ENCODE measurements around the gene IQSEC1. TPM values are rescaled to one million over a fixed set of nuclear protein-coding genes. Genes with fewer than 3 reads are reported as not detected.
A peak's percentile ranks its signal among the peaks of the same experiment; 100 is the strongest.

The IQSEC1 gene
- total RNA-seq, 1 donor from 2014 or later = 82.3 TPM

- DNase-seq (no peak), ATAC-seq (no peak)
- Histone ChIP-seq H3K4me1 (peaks cover 10% of the 10 kb centered on the region), H3K4me3 (no peak overlapping the region), H3K27ac (no peak overlapping the region), H3K9me3 (no peaks in the 10 kb centered on the region), H3K27me3 (ENCODE audit: low read depth) (no peaks in the 10 kb centered on the region), H3K36me3 (no peaks in the 10 kb centered on the region)
- TF ChIP-seq CTCF (IDR thresholded peaks at IDR 0.05) = no peak
- intact Hi-C loops (cut with DNase I) = no loop called here
Measured at GRCh38 chr3:13023971-13024764, 49.1 kb downstream of the IQSEC1 start.

GRCh38 chr3:13023235-13023970 is 49.8 kb downstream of the IQSEC1 start:
- intact Hi-C loops (cut with DNase I) = no loop called here
- peaks cover 15% of the 10 kb centered on the region for H3K4me1 ChIP-seq
- no peaks in the 10 kb centered on the region for H3K27me3 ChIP-seq (ENCODE audit: low read depth)
- H3K4me3 ChIP-seq = no peak overlapping the region
- H3K27ac ChIP-seq = no peak overlapping the region
- H3K36me3 ChIP-seq = no peaks in the 10 kb centered on the region
- no peak for ATAC-seq
- no peak for TF ChIP-seq CTCF (IDR thresholded peaks at IDR 0.05)
- H3K9me3 ChIP-seq = no peaks in the 10 kb centered on the region
- peak; percentile 31 for DNase-seq

- DNase-seq (peak; percentile 50), ATAC-seq (peak; percentile 25 to 26)
- H3K27ac ChIP-seq = no peak overlapping the region
- no peaks in the 10 kb centered on the region for H3K36me3 ChIP-seq
- peaks cover 22% of the 10 kb centered on the region for H3K4me1 ChIP-seq
- TF ChIP-seq CTCF (IDR thresholded peaks at IDR 0.05) = no peak
- H3K27me3 ChIP-seq (ENCODE audit: low read depth) = no peaks in the 10 kb centered on the region
- intact Hi-C loops (cut with DNase I) = no loop called here
- H3K4me3 ChIP-seq = peak overlapping the region; percentile 11
- no peaks in the 10 kb centered on the region for H3K9me3 ChIP-seq
Measured at GRCh38 chr3:13022348-13023234, 50.6 kb downstream of the IQSEC1 start.

GRCh38 chr3:13021141-13022114 is 51.8 kb downstream of the IQSEC1 start:
- TF ChIP-seq CTCF (IDR thresholded peaks at IDR 0.05) = no peak
- H3K4me1 ChIP-seq = peaks cover 34% of the 10 kb centered on the region
- no peak overlapping the region for H3K27ac ChIP-seq
- no peaks in the 10 kb centered on the region for H3K27me3 ChIP-seq (ENCODE audit: low read depth)
- peak; percentile 41 for DNase-seq
- H3K9me3 ChIP-seq = no peaks in the 10 kb centered on the region
- intact Hi-C loops (cut with DNase I) = no loop called here
- H3K4me3 ChIP-seq = peak overlapping the region; percentile 11
- no peaks in the 10 kb centered on the region for H3K36me3 ChIP-seq
- no peak for ATAC-seq

All from lower lobe of right lung (tissue), 2 donors.